Adipocyte (in vitro differentiated cells): ENCODE results near the gene TUFT1.
"Not testable (repeated sequence)": the region's sequence is repeated elsewhere in the genome, so short reads cannot be mapped to it uniquely, and the experiment has no call there.

Experiments used
- DNase-seq: peaks from one replicate; pipeline ENCODE4 v3.0.0-alpha.2; 2015; ENCODE audit warnings: low read depth
- H3K27me3 ChIP-seq: replicated peaks from 2 replicates; pipeline ENCODE4 v1.7.0; 2013; ENCODE audit warnings: mild to moderate bottlenecking, low read length, moderate library complexity; ENCODE audit not compliant: control insufficient read depth, insufficient read depth
- H3K36me3 ChIP-seq: 2 replicates; pipeline ENCODE4 v1.7.0; 2013; ENCODE audit warnings: low read length, mild to moderate bottlenecking, moderate library complexity; ENCODE audit not compliant: control insufficient read depth, insufficient read depth, severe bottlenecking
- H3K4me1 ChIP-seq: 2 replicates; pipeline ENCODE4 v1.7.0; 2013; ENCODE audit warnings: mild to moderate bottlenecking, low read length, moderate library complexity; ENCODE audit not compliant: control insufficient read depth, insufficient read depth
- H3K4me3 ChIP-seq: 2 replicates; pipeline ENCODE4 v1.7.0; 2013; ENCODE audit warnings: mild to moderate bottlenecking, low read length, moderate library complexity
- H3K9ac ChIP-seq: 2 replicates; pipeline ENCODE4 v1.7.0; 2013; ENCODE audit warnings: mild to moderate bottlenecking, low read length, moderate library complexity
- H3K9me3 ChIP-seq: 2 replicates; pipeline ENCODE4 v1.7.0; 2013; ENCODE audit warnings: mild to moderate bottlenecking, low read length, moderate library complexity; ENCODE audit not compliant: control insufficient read depth

Gene TUFT1

GRCh38 chr1:151583796-151584195, 43.7 kb downstream of the TUFT1 start:
- H3K9me3 ChIP-seq, result no peaks in the 10 kb centered on the region
- H3K9ac ChIP-seq, result no peak overlapping the region
- H3K4me1 ChIP-seq, result peaks cover 9% of the 10 kb centered on the region
- no peak for DNase-seq
- H3K4me3 ChIP-seq, result no peak overlapping the region
- H3K27me3 ChIP-seq, result no peaks in the 10 kb centered on the region
- no peaks in the 10 kb centered on the region for H3K36me3 ChIP-seq

GRCh38 chr1:151584278-151584677, 44.2 kb downstream of the TUFT1 start:
- no peak overlapping the region for H3K9ac ChIP-seq
- no peaks in the 10 kb centered on the region for H3K36me3 ChIP-seq
- DNase-seq, result no peak
- H3K9me3 ChIP-seq, result no peaks in the 10 kb centered on the region
- H3K4me1 ChIP-seq, result peaks cover 9% of the 10 kb centered on the region
- no peak overlapping the region for H3K4me3 ChIP-seq
- H3K27me3 ChIP-seq, result no peaks in the 10 kb centered on the region

GRCh38 chr1:151584780-151585179, 44.7 kb downstream of the TUFT1 start:
- Histone ChIP-seq H3K27me3 (no peaks in the 10 kb centered on the region), H3K4me1 (peaks cover 9% of the 10 kb centered on the region), H3K36me3 (no peaks in the 10 kb centered on the region), H3K4me3 (no peak overlapping the region), H3K9ac (no peak overlapping the region), H3K9me3 (no peaks in the 10 kb centered on the region)
- no peak for DNase-seq

GRCh38 chr1:151585622-151586021, 45.5 kb downstream of the TUFT1 start:
- H3K9ac ChIP-seq, result no peak overlapping the region
- no peak overlapping the region for H3K4me3 ChIP-seq
- peaks cover 9% of the 10 kb centered on the region for H3K4me1 ChIP-seq
- no peaks in the 10 kb centered on the region for H3K9me3 ChIP-seq
- H3K36me3 ChIP-seq, result no peaks in the 10 kb centered on the region
- peak; percentile 48 for DNase-seq
- no peaks in the 10 kb centered on the region for H3K27me3 ChIP-seq

- no peak for DNase-seq
- Histone ChIP-seq H3K9ac (no peak overlapping the region), H3K4me1 (no peaks in the 10 kb centered on the region), H3K27me3 (no peaks in the 10 kb centered on the region), H3K4me3 (no peak overlapping the region), H3K36me3 (no peaks in the 10 kb centered on the region), H3K9me3 (peaks cover 11% of the 10 kb centered on the region)
Measured at GRCh38 chr1:151590961-151591360, 50.9 kb downstream of the TUFT1 start.

GRCh38 chr1:151593730-151594129, 53.6 kb downstream of the TUFT1 start:
- H3K4me1 ChIP-seq, result no peaks in the 10 kb centered on the region
- no peaks in the 10 kb centered on the region for H3K36me3 ChIP-seq
- H3K9me3 ChIP-seq, result peaks cover 11% of the 10 kb centered on the region
- H3K9ac ChIP-seq, result no peak overlapping the region
- H3K27me3 ChIP-seq, result peaks cover 6% of the 10 kb centered on the region
- no peak for DNase-seq
- no peak overlapping the region for H3K4me3 ChIP-seq

GRCh38 chr1:151594143-151594625, 54.1 kb downstream of the TUFT1 start:
- Histone ChIP-seq H3K9me3 (peaks cover 11% of the 10 kb centered on the region), H3K27me3 (peaks cover 6% of the 10 kb centered on the region), H3K9ac (no peak overlapping the region), H3K4me1 (no peaks in the 10 kb centered on the region), H3K4me3 (no peak overlapping the region), H3K36me3 (no peaks in the 10 kb centered on the region)
- DNase-seq, result peak; percentile 71

GRCh38 chr1:151596166-151596953, 56.3 kb downstream of the TUFT1 start:
- Histone ChIP-seq H3K4me1 (no peaks in the 10 kb centered on the region), H3K9me3 (peaks cover 4% of the 10 kb centered on the region), H3K9ac (no peak overlapping the region), H3K4me3 (no peak overlapping the region), H3K27me3 (peaks cover 6% of the 10 kb centered on the region), H3K36me3 (no peaks in the 10 kb centered on the region)
- DNase-seq, result no peak

GRCh38 chr1:151602550-151602949, 62.4 kb downstream of the TUFT1 start:
- H3K4me3 ChIP-seq, H3K9me3 ChIP-seq, H3K9ac ChIP-seq, DNase-seq, H3K36me3 ChIP-seq, H3K27me3 ChIP-seq, H3K4me1 ChIP-seq: not testable (repeated sequence)

GRCh38 chr1:151604291-151604690, 64.2 kb downstream of the TUFT1 start:
- Histone ChIP-seq H3K9me3 (no peaks in the 10 kb centered on the region), H3K36me3 (no peaks in the 10 kb centered on the region), H3K4me1 (peaks cover 5% of the 10 kb centered on the region), H3K27me3 (no peaks in the 10 kb centered on the region), H3K4me3 (no peak overlapping the region), H3K9ac (no peak overlapping the region)
- DNase-seq, result no peak

GRCh38 chr1:151606384-151606783, 66.3 kb downstream of the TUFT1 start:
- Histone ChIP-seq H3K9ac (no peak overlapping the region), H3K27me3 (no peaks in the 10 kb centered on the region), H3K4me1 (peaks cover 10% of the 10 kb centered on the region), H3K9me3 (no peaks in the 10 kb centered on the region), H3K36me3 (no peaks in the 10 kb centered on the region), H3K4me3 (no peak overlapping the region)
- DNase-seq, result no peak

GRCh38 chr1:151606857-151607256, 66.7 kb downstream of the TUFT1 start:
- no peaks in the 10 kb centered on the region for H3K36me3 ChIP-seq
- no peak for DNase-seq
- no peaks in the 10 kb centered on the region for H3K27me3 ChIP-seq
- H3K9me3 ChIP-seq, result no peaks in the 10 kb centered on the region
- no peak overlapping the region for H3K9ac ChIP-seq
- peaks cover 14% of the 10 kb centered on the region for H3K4me1 ChIP-seq
- no peak overlapping the region for H3K4me3 ChIP-seq
